ENCODE measurements around the gene CHN1.
A peak's percentile ranks its signal among the peaks of the same experiment; 100 is the strongest.

CHN1 gene

GRCh38 chr2:174963437-174964400 lies 41.5 kb downstream of the CHN1 start:
- no peaks in the 10 kb centered on the region for H3K36me3 ChIP-seq (ENCODE audit: low read depth)
- no peak overlapping the region for H3K27ac ChIP-seq (ENCODE audit: poor library complexity, severe bottlenecking)
- H3K4me1 ChIP-seq (ENCODE audit: insufficient read depth, poor library complexity, severe bottlenecking): peaks cover 4% of the 10 kb centered on the region
- no peaks in the 10 kb centered on the region for H3K9me3 ChIP-seq (ENCODE audit: severe bottlenecking)
- no peak overlapping the region for H3K4me3 ChIP-seq (ENCODE audit: severe bottlenecking)
- no peaks in the 10 kb centered on the region for H3K27me3 ChIP-seq (ENCODE audit: insufficient read depth, poor library complexity, severe bottlenecking)
- no peak for ATAC-seq (ENCODE audit: low read depth)
- TF ChIP-seq CTCF (IDR thresholded peaks at IDR 0.05; ENCODE audit: poor library complexity, severe bottlenecking): no peak
- DNase-seq (ENCODE audit: low spot score): no peak

- Histone ChIP-seq H3K36me3 (ENCODE audit: low read depth) (no peaks in the 10 kb centered on the region), H3K27me3 (ENCODE audit: insufficient read depth, poor library complexity, severe bottlenecking) (no peaks in the 10 kb centered on the region), H3K4me1 (ENCODE audit: insufficient read depth, poor library complexity, severe bottlenecking) (no peaks in the 10 kb centered on the region), H3K27ac (ENCODE audit: poor library complexity, severe bottlenecking) (no peak overlapping the region), H3K9me3 (ENCODE audit: severe bottlenecking) (no peaks in the 10 kb centered on the region), H3K4me3 (ENCODE audit: severe bottlenecking) (no peak overlapping the region)
- ATAC-seq (ENCODE audit: low read depth) (no peak), DNase-seq (ENCODE audit: low spot score) (no peak)
- TF ChIP-seq CTCF (IDR thresholded peaks at IDR 0.05; ENCODE audit: poor library complexity, severe bottlenecking): no peak
Measured at GRCh38 chr2:174959787-174960186, 45.4 kb downstream of the CHN1 start.

GRCh38 chr2:174957050-174957449 lies 48.1 kb downstream of the CHN1 start:
- no peak for DNase-seq (ENCODE audit: low spot score)
- H3K36me3 ChIP-seq (ENCODE audit: low read depth): no peaks in the 10 kb centered on the region

GRCh38 chr2:174952607-174953006 lies 52.6 kb downstream of the CHN1 start:
- no peak for ATAC-seq (ENCODE audit: low read depth)
- no peaks in the 10 kb centered on the region for H3K36me3 ChIP-seq (ENCODE audit: low read depth)
- no peak overlapping the region for H3K4me3 ChIP-seq (ENCODE audit: severe bottlenecking)
- H3K27ac ChIP-seq (ENCODE audit: poor library complexity, severe bottlenecking): no peak overlapping the region
- H3K9me3 ChIP-seq (ENCODE audit: severe bottlenecking): no peaks in the 10 kb centered on the region
- TF ChIP-seq CTCF (IDR thresholded peaks at IDR 0.05; ENCODE audit: poor library complexity, severe bottlenecking): no peak
- peaks cover 15% of the 10 kb centered on the region for H3K4me1 ChIP-seq (ENCODE audit: insufficient read depth, poor library complexity, severe bottlenecking)
- DNase-seq (ENCODE audit: low spot score): no peak
- no peaks in the 10 kb centered on the region for H3K27me3 ChIP-seq (ENCODE audit: insufficient read depth, poor library complexity, severe bottlenecking)

More at GRCh38 chr2:174957050-174957449, 48.1 kb downstream of the CHN1 start:
- ATAC-seq (ENCODE audit: low read depth): no peak
- H3K4me3 ChIP-seq (ENCODE audit: severe bottlenecking): no peak overlapping the region
- no peak overlapping the region for H3K27ac ChIP-seq (ENCODE audit: poor library complexity, severe bottlenecking)
- H3K27me3 ChIP-seq (ENCODE audit: insufficient read depth, poor library complexity, severe bottlenecking): no peaks in the 10 kb centered on the region
- no peaks in the 10 kb centered on the region for H3K9me3 ChIP-seq (ENCODE audit: severe bottlenecking)
- TF ChIP-seq CTCF (IDR thresholded peaks at IDR 0.05; ENCODE audit: poor library complexity, severe bottlenecking): no peak
- peaks cover 4% of the 10 kb centered on the region for H3K4me1 ChIP-seq (ENCODE audit: insufficient read depth, poor library complexity, severe bottlenecking)

- H3K9me3 ChIP-seq (ENCODE audit: severe bottlenecking): no peaks in the 10 kb centered on the region
- ATAC-seq (ENCODE audit: low read depth): peak; percentile 88
- DNase-seq (ENCODE audit: low spot score): no peak
- H3K4me3 ChIP-seq (ENCODE audit: severe bottlenecking): no peak overlapping the region
- H3K4me1 ChIP-seq (ENCODE audit: insufficient read depth, poor library complexity, severe bottlenecking): peaks cover 15% of the 10 kb centered on the region
- no peaks in the 10 kb centered on the region for H3K27me3 ChIP-seq (ENCODE audit: insufficient read depth, poor library complexity, severe bottlenecking)
- H3K36me3 ChIP-seq (ENCODE audit: low read depth): no peaks in the 10 kb centered on the region
- TF ChIP-seq CTCF (IDR thresholded peaks at IDR 0.05; ENCODE audit: poor library complexity, severe bottlenecking): no peak
- no peak overlapping the region for H3K27ac ChIP-seq (ENCODE audit: poor library complexity, severe bottlenecking)
Measured at GRCh38 chr2:174951745-174952144, 53.4 kb downstream of the CHN1 start.

All from RWPE2 (cell line).